ENCODE results near the gene CHRNA10.

CHRNA10 gene

GRCh38 chr11:3671334-3672254, at the start of gene CHRNA10:
Gene CHRNA10, minus strand, starts transcription at chr11:3671384. Its CDS starts 72 bp downstream, at chr11:3671312.
- DNase-seq: no peak

- no peak for DNase-seq
Measured at GRCh38 chr11:3712274-3712673, 41.1 kb upstream of the CHRNA10 start.

- DNase-seq: no peak
Measured at GRCh38 chr11:3710485-3711259, 39.5 kb upstream of the CHRNA10 start.

- no peak for DNase-seq
Measured at GRCh38 chr11:3709977-3710376, 38.8 kb upstream of the CHRNA10 start.

- DNase-seq: no peak
Measured at GRCh38 chr11:3707176-3707575, 36.0 kb upstream of the CHRNA10 start.

GRCh38 chr11:3703383-3703782, 32.2 kb upstream of the CHRNA10 start:
- no peak for DNase-seq

- no peak for DNase-seq
Measured at GRCh38 chr11:3700910-3701309, 29.7 kb upstream of the CHRNA10 start.

GRCh38 chr11:3700410-3700809, 29.2 kb upstream of the CHRNA10 start:
- DNase-seq: no peak

GRCh38 chr11:3686751-3687150, 15.6 kb upstream of the CHRNA10 start:
- no peak for DNase-seq

GRCh38 chr11:3685923-3686322, 14.7 kb upstream of the CHRNA10 start:
- DNase-seq: no peak

GRCh38 chr11:3684819-3685172, 13.6 kb upstream of the CHRNA10 start:
- DNase-seq: no peak

GRCh38 chr11:3684129-3684818, 13.1 kb upstream of the CHRNA10 start:
- DNase-seq: no peak

GRCh38 chr11:3683039-3683438, 11.9 kb upstream of the CHRNA10 start:
- no peak for DNase-seq

- no peak for DNase-seq
Measured at GRCh38 chr11:3679077-3679476, 7.9 kb upstream of the CHRNA10 start.

GRCh38 chr11:3675971-3676370, 4.8 kb upstream of the CHRNA10 start:
- DNase-seq: no peak

GRCh38 chr11:3674189-3674588, 3.0 kb upstream of the CHRNA10 start:
- DNase-seq: no peak

GRCh38 chr11:3669742-3670183, 1.4 kb downstream of the CHRNA10 start:
- no peak for DNase-seq

- no peak for DNase-seq
Measured at GRCh38 chr11:3669128-3669527, 2.1 kb downstream of the CHRNA10 start.

GRCh38 chr11:3667149-3668035, 3.8 kb downstream of the CHRNA10 start:
- DNase-seq: no peak

GRCh38 chr11:3666023-3666530, 5.1 kb downstream of the CHRNA10 start:
- no peak for DNase-seq

- DNase-seq: no peak
Measured at GRCh38 chr11:3665336-3666022, 5.7 kb downstream of the CHRNA10 start.

Measured in CD4-positive, alpha-beta T cell treated with Interleukin-17A for 1 hour (primary cell).